Left hindlimb (tissue), 1 donor: Measurements from ENCODE around the gene IGFBP5.

Source experiments
- DNase-seq: peaks from one replicate; pipeline ENCODE4 v3.0.0-alpha.2; 2018

IGFBP5 gene

GRCh38 chr2:216637472-216637871 is 57.9 kb downstream of the IGFBP5 start:
- DNase-seq: no peak

GRCh38 chr2:216636551-216637450 is 58.5 kb downstream of the IGFBP5 start:
- peak; percentile 47 for DNase-seq

DNA sequence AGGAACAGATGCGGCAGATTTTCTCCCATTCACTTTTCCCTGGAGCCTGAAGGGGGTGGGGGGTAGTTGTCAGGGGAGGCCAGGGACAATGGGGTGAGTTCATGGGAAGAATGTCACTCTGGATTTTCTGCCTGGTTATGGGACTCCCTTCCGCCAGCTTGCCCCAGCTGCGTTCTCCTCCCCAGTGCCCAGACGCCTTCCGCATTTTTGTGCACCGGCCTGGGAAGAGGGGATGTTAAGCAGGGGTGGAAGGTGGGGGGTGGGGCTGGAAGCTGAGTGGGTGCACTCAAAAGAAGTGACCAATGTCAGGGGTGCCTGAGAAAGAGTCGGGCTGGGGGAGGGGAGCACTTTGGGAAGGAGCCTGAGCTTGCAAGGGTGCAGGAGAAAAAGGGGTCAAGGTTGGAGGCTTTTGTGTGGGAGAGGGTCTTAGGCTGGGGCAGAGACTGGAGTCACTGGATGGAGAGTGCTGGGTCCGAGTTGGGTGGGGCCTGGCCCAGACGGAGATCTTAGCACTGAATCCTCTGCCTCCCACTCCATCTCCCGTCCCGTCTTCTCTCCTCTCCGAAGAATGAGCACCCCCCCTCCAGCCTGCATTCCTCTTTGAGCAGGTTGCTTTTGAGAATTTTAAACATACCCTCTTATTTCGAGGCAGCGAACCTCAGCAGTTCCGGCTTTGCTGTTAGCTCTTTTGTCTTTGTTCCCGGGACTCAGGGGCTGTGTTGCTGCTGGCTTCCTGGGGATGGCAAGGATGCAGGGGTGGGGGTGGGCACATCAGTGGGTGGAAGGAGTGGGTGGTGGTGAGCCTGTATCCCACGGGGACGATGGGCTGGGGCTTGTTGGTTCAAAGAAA is 59.4 kb downstream of the IGFBP5 start:
- peak; percentile 63 for DNase-seq

GRCh38 chr2:216635171-216635570 is 60.2 kb downstream of the IGFBP5 start:
- no peak for DNase-seq

DNA sequence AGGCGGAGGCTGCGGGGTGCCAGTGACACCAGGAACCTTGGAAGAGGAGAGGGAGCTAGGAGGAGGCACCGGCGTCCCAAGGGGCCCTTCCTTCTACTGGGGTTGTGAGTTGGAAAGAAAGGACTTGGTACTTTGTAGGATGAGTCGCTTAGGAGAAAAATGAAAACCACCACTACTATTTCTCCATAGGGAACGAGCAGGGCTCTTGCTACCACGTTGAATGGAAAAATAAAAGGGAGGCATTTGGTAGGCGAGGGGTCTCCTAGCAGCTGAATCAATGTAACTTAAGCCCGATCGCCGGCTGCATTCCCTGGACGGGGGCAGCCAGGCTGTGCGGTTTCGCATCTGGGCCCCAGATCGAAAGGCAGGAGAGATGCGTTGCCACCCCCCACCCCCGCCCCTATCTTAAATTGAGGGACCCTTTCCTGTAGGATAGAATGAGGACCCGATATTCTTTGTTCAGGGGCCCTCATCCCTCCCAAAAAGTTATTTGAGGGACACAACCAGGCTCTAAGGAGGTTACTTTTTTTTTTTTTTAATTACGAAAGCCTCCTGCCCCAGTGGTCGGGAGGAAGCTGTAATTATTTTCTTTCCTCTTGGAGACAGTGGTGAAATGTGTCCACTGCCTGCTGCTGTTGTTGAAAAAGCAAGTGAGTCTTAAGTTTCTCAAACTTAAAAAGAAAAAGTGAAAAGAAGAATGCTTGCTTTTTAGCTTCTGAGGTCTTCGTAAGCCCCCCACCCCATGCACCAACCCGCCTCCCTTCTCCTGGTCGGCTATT is 60.8 kb downstream of the IGFBP5 start:
- DNase-seq: no peak

- peak; percentile 46 for DNase-seq
Observed at GRCh38 chr2:216633616-216634369, 61.6 kb downstream of the IGFBP5 start.

DNA sequence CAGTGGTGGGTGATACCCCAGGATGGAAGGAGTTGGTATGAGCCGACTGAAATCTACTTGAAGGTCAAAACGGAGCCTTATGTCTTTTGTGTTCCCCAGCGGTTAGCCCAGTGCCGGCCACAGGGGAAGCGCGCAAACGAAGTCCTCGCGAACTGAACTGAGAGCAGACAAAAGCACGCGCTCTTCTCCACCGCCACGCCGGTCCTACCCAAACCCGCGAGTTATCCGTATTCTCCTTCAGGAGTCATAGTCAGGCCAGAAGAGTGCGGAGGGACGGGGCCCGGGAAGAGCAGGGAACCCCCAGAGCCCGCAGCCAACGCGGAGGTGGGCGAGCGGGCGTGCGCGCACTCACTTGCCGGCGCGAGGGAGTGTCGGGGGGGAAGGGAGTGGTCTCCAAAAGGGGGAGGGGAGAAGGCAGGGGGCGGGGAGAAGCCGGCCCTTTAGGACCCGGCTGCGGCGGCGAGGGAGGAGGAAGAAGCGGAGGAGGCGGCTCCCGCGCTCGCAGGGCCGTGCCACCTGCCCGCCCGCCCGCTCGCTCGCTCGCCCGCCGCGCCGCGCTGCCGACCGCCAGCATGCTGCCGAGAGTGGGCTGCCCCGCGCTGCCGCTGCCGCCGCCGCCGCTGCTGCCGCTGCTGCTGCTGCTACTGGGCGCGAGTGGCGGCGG is 62.3 kb downstream of the IGFBP5 start, which contains the start of gene IGFBP2:
IGFBP2 (plus strand) TSS at position 469 of the 664 bp plus-strand sequence; CDS start at position 573, 104 bp downstream.
- DNase-seq: peak; percentile 83

- DNase-seq: no peak
Observed at GRCh38 chr2:216632346-216632951, 62.9 kb downstream of the IGFBP5 start.

- DNase-seq: no peak
Observed at GRCh38 chr2:216629784-216630183, 65.6 kb downstream of the IGFBP5 start.

DNA sequence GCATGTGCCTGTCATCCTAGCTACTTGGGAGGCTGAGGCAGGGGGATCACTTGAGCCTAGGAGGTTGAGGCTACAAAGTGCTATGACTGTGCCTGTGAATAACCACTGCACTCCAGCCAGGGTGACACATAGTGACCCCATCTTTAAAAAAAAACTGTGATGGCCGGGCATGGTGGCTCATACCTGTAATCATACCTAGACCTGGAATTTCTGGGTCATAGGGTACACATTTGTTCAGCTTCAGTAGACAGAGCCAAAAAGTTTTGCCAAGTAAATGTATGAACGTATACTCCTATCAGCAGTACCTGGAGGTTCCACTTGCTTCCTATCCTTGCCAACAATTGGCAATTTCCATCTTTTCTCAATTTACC is 68.5 kb downstream of the IGFBP5 start:
- DNase-seq: no peak

DNA sequence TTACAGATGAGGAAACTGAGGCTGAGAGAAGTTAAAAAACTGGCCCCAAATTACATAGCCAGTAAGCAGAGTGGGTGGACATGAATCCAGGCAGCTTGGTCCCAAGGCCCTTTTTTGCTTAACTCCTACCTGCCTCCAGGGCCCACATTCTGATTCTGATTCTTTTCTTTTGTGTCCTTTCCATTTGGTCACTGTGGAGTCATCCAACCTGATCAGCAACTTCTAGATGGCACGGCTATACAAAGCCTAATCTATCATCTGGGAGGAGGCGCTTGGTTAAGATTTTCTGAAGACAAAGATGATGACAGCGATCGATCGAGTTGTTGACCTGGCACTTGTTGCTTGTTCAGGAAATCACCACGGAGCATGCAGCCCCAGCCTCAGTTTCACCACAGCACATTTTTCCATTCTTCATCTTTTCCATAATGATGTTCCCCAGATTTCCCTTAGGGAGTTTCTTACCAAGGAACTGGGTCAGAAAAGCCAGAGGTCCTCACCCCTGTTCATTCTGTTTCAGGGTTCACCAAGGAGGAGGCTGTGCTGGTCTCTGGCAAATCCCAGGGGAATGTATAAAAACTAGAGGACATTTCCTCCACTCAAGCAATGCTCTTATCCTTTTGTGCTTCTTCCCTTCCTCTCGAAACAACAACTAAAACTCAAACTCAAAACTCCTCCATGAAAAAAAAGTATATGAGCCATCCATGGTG is 69.0 kb downstream of the IGFBP5 start:
- no peak for DNase-seq

DNA sequence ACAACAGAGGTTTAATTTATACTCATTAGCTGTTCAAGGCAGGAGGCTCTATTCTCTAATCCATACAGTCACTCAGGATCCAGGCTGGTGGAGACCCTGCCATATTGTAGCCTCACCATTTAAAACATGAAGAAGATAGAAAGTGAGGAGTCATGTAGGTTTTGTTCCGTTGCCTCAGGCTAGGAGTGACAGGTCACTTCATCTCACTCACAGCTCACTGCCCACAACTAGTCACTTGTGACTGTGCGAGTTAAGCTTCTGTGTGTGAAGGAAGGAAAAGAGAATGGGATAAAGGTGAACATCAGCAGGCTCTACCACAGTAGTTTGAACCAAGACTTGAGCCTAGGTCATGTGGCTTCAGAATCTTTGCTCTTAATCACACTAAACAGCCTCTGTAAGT is 71.1 kb downstream of the IGFBP5 start:
- no peak for DNase-seq

DNA sequence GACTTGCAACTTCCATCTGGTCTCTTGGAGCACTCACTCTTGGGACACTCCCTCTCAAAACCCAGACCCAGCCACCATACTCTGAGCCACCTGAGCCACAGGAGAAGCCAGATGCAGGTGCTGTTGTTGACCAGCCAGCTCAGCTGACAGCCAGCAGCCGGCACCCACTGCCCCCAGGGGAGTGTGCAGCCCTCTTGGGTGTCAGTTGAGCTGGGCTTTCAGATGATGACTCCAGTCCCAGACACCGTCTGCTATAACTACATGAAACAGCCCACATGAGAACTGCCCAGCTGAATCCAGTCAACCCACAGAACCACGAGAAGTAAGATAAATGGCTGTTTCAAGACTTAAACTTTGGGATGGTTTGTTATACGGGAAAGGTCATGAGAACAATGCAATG is 72.8 kb downstream of the IGFBP5 start:
- no peak for DNase-seq
